Endodermal cell (in vitro differentiated cells): ENCODE results near the gene PLA2R1. TPM values are rescaled to one million over a fixed set of nuclear protein-coding genes. Genes with fewer than 3 reads are reported as not detected.

ENCODE experiments used
- DNase-seq: peaks from one replicate; pipeline ENCODE4 v3.0.0-alpha.2; 2017
- H3K27ac ChIP-seq: 2 replicates; pipeline ENCODE4 v1.5.1; 2013; ENCODE audit warnings: mild to moderate bottlenecking, low read depth, low read length, moderate library complexity
- H3K27me3 ChIP-seq: 2 replicates; pipeline ENCODE4 v1.6.1; 2013; ENCODE audit warnings: mild to moderate bottlenecking, low read length, moderate library complexity; ENCODE audit not compliant: insufficient read depth, control insufficient read depth, poor library complexity, severe bottlenecking
- H3K36me3 ChIP-seq: 2 replicates; pipeline ENCODE4 v1.7.0; 2013; ENCODE audit warnings: mild to moderate bottlenecking, low read length, moderate library complexity; ENCODE audit not compliant: control insufficient read depth, insufficient read depth
- H3K4me1 ChIP-seq: one replicate; pipeline ENCODE4 v1.7.0; 2013; ENCODE audit warnings: low read length; ENCODE audit not compliant: control insufficient read depth, insufficient read depth
- H3K4me3 ChIP-seq: 2 replicates; pipeline ENCODE4 v1.5.1; 2013; ENCODE audit warnings: mild to moderate bottlenecking, low read length, moderate library complexity
- H3K9ac ChIP-seq: 2 replicates; pipeline ENCODE4 v1.6.1; 2013; ENCODE audit warnings: mild to moderate bottlenecking, low read length, moderate library complexity; ENCODE audit not compliant: poor library complexity, severe bottlenecking; ENCODE audit errors: extremely low read depth
- H3K9me3 ChIP-seq: 2 replicates; pipeline ENCODE4 v1.6.1; 2013; ENCODE audit warnings: mild to moderate bottlenecking, low read length, moderate library complexity; ENCODE audit not compliant: control insufficient read depth
- H3K27ac Mint-ChIP-seq: 2 replicates; pipeline ENCODE4 v1.8.0; 2020; ENCODE audit warnings: mixed read lengths
- H3K27me3 Mint-ChIP-seq: 2 replicates; pipeline ENCODE4 v1.8.0; 2021; ENCODE audit warnings: mild to moderate bottlenecking, mixed read lengths; ENCODE audit not compliant: insufficient read depth
- H3K36me3 Mint-ChIP-seq: 2 replicates; pipeline ENCODE4 v1.8.0; 2020; ENCODE audit warnings: low read depth, mixed read lengths
- H3K4me1 Mint-ChIP-seq: 2 replicates; pipeline ENCODE4 v1.8.0; 2020; ENCODE audit warnings: mixed read lengths
- H3K4me3 Mint-ChIP-seq: 2 replicates; pipeline ENCODE4 v1.8.0; 2020; ENCODE audit warnings: mild to moderate bottlenecking, moderate library complexity, mixed read lengths
- H3K9me3 Mint-ChIP-seq: 2 replicates; pipeline ENCODE4 v1.8.0; 2020; ENCODE audit warnings: mild to moderate bottlenecking, mixed read lengths
- WGBS, 2 experiments: methylation state at CpG; one replicate each; pipeline versions ENCODE4 v1.1.5 to v1.1.7; 2013; ENCODE audit warnings: missing lambda C conversion rate in 2 of 2, mixed read lengths in 1 of 2; ENCODE audit not compliant: insufficient coverage in 1 of 2, insufficient read length in 1 of 2; 5-methylcytosine and 5-hydroxymethylcytosine counted together
- total RNA-seq, 2 donors: library from RNA; stranded (reverse); fragmentation: NEBNext Ultra II Directional in 1 of 2; extraction: Animal tissue kit (Norgen Biotek cat#: 25700) in 1 of 2; gene quantifications; 2 replicates in 1 of 2; 3 replicates in 1 of 2; pipeline ENCODE4 v1.2.1, GENCODE V29; 2021
- TF ChIP-seq, protein P1 (sequence below): fragments of 200-600 bp; sonication (generic); conservative IDR thresholded peaks from 2 replicates; pipeline ENCODE4 v1.5.0; 2021; ENCODE audit warnings: antibody characterized with exemption, mild to moderate bottlenecking

The PLA2R1 gene
- total RNA-seq, 2 donors from 2014 or later = 1.4 to 1.8 TPM

DNA sequence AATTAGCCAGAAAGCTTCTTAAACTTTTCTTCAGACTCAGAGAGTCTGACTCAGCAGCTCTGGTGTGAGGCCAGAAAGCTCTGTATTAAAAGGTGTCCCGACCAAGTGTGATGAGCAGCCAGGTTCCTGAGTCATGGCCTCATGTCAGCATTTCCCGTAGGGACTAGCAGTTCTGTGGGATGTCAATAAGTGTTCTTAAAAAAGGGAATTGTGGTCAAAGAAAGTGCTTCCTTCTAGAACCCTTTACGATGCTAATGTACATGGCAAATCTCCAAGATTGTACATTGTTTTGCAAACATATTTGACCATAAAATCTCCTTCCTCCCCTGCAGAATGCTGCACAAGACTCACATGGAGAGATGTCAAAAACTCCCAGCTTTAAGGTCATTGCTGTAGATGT is 80.1 kb downstream of the PLA2R1 start:
- Mint-ChIP-seq H3K4me1 (peaks cover 33% of the 10 kb centered on the region), H3K36me3 (no peaks in the 10 kb centered on the region), H3K9me3 (no peaks in the 10 kb centered on the region), H3K27ac (peak overlapping the region; percentile 81), H3K27me3 (no peaks in the 10 kb centered on the region), H3K4me3 (no peak overlapping the region)
- 38 to 52% methylated on average over 2 to 3 of the region's 3 CpGs for WGBS, 2 experiments
- H3K4me1 ChIP-seq = peaks cover 14% of the 10 kb centered on the region
- peak; percentile 85 for DNase-seq
- no peaks in the 10 kb centered on the region for H3K27me3 ChIP-seq
- peak overlapping the region; percentile 19 for H3K4me3 ChIP-seq
- no peaks in the 10 kb centered on the region for H3K36me3 ChIP-seq
- TF ChIP-seq, protein P1, sequence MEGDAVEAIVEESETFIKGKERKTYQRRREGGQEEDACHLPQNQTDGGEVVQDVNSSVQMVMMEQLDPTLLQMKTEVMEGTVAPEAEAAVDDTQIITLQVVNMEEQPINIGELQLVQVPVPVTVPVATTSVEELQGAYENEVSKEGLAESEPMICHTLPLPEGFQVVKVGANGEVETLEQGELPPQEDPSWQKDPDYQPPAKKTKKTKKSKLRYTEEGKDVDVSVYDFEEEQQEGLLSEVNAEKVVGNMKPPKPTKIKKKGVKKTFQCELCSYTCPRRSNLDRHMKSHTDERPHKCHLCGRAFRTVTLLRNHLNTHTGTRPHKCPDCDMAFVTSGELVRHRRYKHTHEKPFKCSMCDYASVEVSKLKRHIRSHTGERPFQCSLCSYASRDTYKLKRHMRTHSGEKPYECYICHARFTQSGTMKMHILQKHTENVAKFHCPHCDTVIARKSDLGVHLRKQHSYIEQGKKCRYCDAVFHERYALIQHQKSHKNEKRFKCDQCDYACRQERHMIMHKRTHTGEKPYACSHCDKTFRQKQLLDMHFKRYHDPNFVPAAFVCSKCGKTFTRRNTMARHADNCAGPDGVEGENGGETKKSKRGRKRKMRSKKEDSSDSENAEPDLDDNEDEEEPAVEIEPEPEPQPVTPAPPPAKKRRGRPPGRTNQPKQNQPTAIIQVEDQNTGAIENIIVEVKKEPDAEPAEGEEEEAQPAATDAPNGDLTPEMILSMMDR = no peak
- H3K27ac ChIP-seq = no peak overlapping the region
- no peak overlapping the region for H3K9ac ChIP-seq
- H3K9me3 ChIP-seq = no peaks in the 10 kb centered on the region

DNA sequence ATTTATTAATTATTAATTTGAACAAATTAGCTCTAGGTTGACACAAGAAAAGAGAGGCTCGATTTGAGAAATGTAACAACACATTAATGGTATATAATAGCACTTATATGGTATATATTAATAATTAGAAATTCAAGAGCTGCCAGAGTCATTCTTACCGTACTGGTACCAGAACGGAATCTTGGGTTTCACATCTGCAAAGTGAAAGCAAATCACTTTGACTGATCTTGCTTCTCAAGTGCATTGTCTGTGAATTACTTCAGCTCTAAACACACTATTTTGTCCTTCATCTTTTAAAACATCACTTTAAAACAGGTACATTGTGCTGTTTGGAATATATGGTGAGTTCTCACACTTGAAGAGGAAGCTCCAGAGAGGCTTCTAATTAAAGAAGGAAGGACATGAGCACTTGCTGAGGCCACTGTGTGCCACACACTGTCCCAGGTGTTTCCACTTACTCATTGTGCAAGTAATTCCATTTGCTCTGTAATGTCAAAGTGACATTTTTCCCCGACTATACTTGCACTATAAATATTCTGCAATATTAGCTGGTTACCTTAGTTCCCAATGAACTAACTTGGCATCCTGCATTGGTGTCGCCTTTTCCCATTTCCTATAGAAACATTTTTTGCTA is 85.8 kb downstream of the PLA2R1 start:
- Mint-ChIP-seq H3K4me3 (no peak overlapping the region), H3K27ac (no peak overlapping the region), H3K4me1 (peaks cover 11% of the 10 kb centered on the region), H3K9me3 (no peaks in the 10 kb centered on the region), H3K36me3 (no peaks in the 10 kb centered on the region), H3K27me3 (no peaks in the 10 kb centered on the region)
- Histone ChIP-seq H3K36me3 (no peaks in the 10 kb centered on the region), H3K4me3 (no peak overlapping the region), H3K4me1 (peaks cover 5% of the 10 kb centered on the region), H3K9ac (no peak overlapping the region), H3K27ac (no peak overlapping the region), H3K27me3 (no peaks in the 10 kb centered on the region), H3K9me3 (no peaks in the 10 kb centered on the region)
- TF ChIP-seq, protein P1 = no peak
- WGBS, 2 experiments = 92 to 95% methylated on average over 3 to 4 of the region's 5 CpGs
- DNase-seq = no peak

DNA sequence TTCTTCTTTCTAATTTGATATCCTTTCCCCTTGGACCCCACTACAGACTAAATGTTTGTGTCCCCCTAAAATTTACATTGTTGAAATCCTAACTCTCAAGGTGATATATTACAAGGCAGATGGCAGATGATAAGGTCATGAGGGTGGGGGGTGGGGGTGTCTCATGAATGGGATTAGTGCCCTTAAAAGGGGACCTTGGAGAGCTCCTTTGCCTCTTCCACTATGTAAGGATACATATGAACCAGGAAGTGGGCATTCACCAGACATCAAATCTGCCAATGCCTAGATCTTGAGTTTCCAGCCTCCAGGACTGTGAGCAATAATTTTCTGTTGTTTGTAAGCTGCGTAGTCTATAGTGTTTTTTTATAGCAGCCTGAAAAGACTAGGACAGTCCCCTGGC is 89.1 kb downstream of the PLA2R1 start:
- Mint-ChIP-seq H3K27ac (no peak overlapping the region), H3K36me3 (no peaks in the 10 kb centered on the region), H3K4me3 (no peak overlapping the region), H3K4me1 (peaks cover 3% of the 10 kb centered on the region), H3K9me3 (no peaks in the 10 kb centered on the region), H3K27me3 (no peaks in the 10 kb centered on the region)
- Histone ChIP-seq H3K4me3 (no peak overlapping the region), H3K4me1 (peaks cover 4% of the 10 kb centered on the region), H3K36me3 (no peaks in the 10 kb centered on the region), H3K27ac (no peak overlapping the region), H3K27me3 (no peaks in the 10 kb centered on the region), H3K9ac (no peak overlapping the region), H3K9me3 (no peaks in the 10 kb centered on the region)
- DNase-seq = no peak
- TF ChIP-seq, protein P1 = no peak
- WGBS, 2 experiments = 79 to 100% methylated on average over 1 of the region's 1 CpG
